ENCODE data around the gene C9orf50. TPM values are rescaled to one million over a fixed set of nuclear protein-coding genes. Genes with fewer than 3 reads are reported as not detected.

The C9orf50 gene
- total and polyA plus RNA-seq, 10 donors: 0.12 to 0.46 (median 0.19) TPM; not detected in 6

GRCh38 chr9:129608561-129609481 lies 12.1 kb downstream of the C9orf50 start:
- 75 to 84% (median 81%) methylated on average over 18 to 27 of the region's 27 CpGs for WGBS, 5 donors
- TF ChIP-seq, protein P1, sequence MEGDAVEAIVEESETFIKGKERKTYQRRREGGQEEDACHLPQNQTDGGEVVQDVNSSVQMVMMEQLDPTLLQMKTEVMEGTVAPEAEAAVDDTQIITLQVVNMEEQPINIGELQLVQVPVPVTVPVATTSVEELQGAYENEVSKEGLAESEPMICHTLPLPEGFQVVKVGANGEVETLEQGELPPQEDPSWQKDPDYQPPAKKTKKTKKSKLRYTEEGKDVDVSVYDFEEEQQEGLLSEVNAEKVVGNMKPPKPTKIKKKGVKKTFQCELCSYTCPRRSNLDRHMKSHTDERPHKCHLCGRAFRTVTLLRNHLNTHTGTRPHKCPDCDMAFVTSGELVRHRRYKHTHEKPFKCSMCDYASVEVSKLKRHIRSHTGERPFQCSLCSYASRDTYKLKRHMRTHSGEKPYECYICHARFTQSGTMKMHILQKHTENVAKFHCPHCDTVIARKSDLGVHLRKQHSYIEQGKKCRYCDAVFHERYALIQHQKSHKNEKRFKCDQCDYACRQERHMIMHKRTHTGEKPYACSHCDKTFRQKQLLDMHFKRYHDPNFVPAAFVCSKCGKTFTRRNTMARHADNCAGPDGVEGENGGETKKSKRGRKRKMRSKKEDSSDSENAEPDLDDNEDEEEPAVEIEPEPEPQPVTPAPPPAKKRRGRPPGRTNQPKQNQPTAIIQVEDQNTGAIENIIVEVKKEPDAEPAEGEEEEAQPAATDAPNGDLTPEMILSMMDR (IDR thresholded peaks at IDR 0.05 in 8 of 11, conservative IDR thresholded peaks at IDR 0.05 in 3 of 11): no peak
- no peak for TF ChIP-seq POLR2A (IDR thresholded peaks at IDR 0.05)
- no peak for TF ChIP-seq POLR2AphosphoS5 (IDR thresholded peaks at IDR 0.05)
- peak; percentile 78 for DNase-seq

DNA sequence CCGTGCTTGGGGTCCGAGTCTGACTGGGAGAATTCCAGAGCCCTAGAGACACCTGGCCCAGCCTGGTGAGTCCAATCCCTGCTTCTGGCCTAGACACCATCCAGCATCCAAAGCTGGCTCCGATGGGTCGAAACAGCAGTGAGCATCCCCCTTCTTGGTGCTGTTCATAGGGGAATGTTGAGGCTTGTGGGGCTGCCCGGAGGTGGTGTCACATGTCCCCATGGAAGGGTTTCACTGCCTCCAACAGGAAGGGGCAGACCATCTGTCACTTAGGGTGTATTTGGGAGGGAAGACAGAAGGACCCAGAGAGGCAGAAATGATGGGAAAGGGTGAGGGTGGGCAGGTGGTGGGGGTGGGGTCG lies 13.9 kb downstream of the C9orf50 start:
- no peak overlapping the region for H3K4me3 ChIP-seq
- H3K9me3 ChIP-seq: no peaks in the 10 kb centered on the region
- intact Hi-C loops (cut with DNase I; ENCODE audit: low total_unique reads): no loop called here
- no peaks in the 10 kb centered on the region for H3K36me3 ChIP-seq
- H3K4me1 ChIP-seq: peaks cover 25 to 84% (median 56%) of the 10 kb centered on the region in 6 donors
- H3K27me3 ChIP-seq (replicated peaks in 1 of 7): no peaks in the 10 kb centered on the region
- H3K27ac ChIP-seq: peak overlapping the region in 7 of 8 donors; percentile 28 to 91 (median 87)
- 43 to 72% (median 68%) methylated on average over 4 to 6 of the region's 6 CpGs for WGBS, 5 donors
- TF ChIP-seq, protein P1 (IDR thresholded peaks at IDR 0.05 in 8 of 11, conservative IDR thresholded peaks at IDR 0.05 in 3 of 11): no peak
- TF ChIP-seq POLR2AphosphoS5 (IDR thresholded peaks at IDR 0.05): no peak
- TF ChIP-seq POLR2A (IDR thresholded peaks at IDR 0.05): no peak
- DNase-seq: no peak

More at GRCh38 chr9:129608561-129609481, 12.1 kb downstream of the C9orf50 start:
- H3K9me3 ChIP-seq: no peaks in the 10 kb centered on the region
- no peaks in the 10 kb centered on the region for H3K36me3 ChIP-seq
- no peak overlapping the region for H3K4me3 ChIP-seq
- H3K27me3 ChIP-seq (replicated peaks in 1 of 7): peaks cover 0 to 10% (median 0%) of the 10 kb centered on the region in 7 donors
- peaks cover 25 to 77% (median 56%) of the 10 kb centered on the region in 6 donors for H3K4me1 ChIP-seq
- intact Hi-C loops (cut with DNase I; ENCODE audit: low total_unique reads): no loop called here
- peak overlapping the region; percentile 5 to 91 (median 84) for H3K27ac ChIP-seq

GRCh38 chr9:129606161-129607026 lies 14.5 kb downstream of the C9orf50 start:
- Histone ChIP-seq H3K36me3 (no peaks in the 10 kb centered on the region), H3K27ac (peak overlapping the region in 7 of 8 donors; percentile 28 to 91 (median 87)), H3K4me1 (peaks cover 25 to 82% (median 53%) of the 10 kb centered on the region in 6 donors), H3K4me3 (no peak overlapping the region), H3K9me3 (no peaks in the 10 kb centered on the region), H3K27me3 (replicated peaks in 1 of 7) (peaks cover 0 to 6% (median 0%) of the 10 kb centered on the region in 7 donors)
- TF ChIP-seq, protein P1 (IDR thresholded peaks at IDR 0.05 in 8 of 11, conservative IDR thresholded peaks at IDR 0.05 in 3 of 11): no peak
- peak in 1 of 3 donors; percentile 34 for TF ChIP-seq POLR2AphosphoS5 (IDR thresholded peaks at IDR 0.05)
- intact Hi-C loops (cut with DNase I; ENCODE audit: low total_unique reads): no loop called here
- WGBS, 5 donors: 63 to 87% (median 72%) methylated on average over 13 to 15 of the region's 15 CpGs
- DNase-seq: no peak

Data from spleen (tissue), 11 donors.